Measurements from ENCODE around the gene TACR2.

The TACR2 gene

GRCh38 chr10:69418052-69418752 lies 1.5 kb upstream of the TACR2 start:
- no peak for DNase-seq

GRCh38 chr10:69417542-69417941 lies 824 bp upstream of the TACR2 start:
- DNase-seq: no peak

DNA sequence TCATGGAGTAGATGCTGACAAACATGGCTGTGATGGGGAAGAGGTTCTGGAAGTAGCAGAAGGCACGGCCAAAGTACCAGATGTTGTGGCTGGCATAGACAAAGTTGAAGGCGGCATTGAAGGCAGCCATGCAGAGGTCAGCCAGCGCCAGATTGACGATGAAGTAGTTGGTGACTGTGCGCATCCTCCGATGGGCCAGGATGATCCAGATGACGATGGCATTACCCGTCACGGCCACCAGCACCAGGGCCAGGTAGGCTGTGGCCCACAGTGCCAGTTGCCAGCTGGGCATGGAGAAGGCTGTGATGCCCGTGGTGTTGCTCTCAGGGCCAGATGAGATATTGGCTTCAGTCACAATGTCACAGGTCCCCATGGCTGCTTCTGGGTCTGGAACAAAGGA lies 767 bp downstream of the TACR2 start:
- no peak for DNase-seq

- no peak for DNase-seq
Measured at GRCh38 chr10:69415049-69415448, 1.7 kb downstream of the TACR2 start.

DNA sequence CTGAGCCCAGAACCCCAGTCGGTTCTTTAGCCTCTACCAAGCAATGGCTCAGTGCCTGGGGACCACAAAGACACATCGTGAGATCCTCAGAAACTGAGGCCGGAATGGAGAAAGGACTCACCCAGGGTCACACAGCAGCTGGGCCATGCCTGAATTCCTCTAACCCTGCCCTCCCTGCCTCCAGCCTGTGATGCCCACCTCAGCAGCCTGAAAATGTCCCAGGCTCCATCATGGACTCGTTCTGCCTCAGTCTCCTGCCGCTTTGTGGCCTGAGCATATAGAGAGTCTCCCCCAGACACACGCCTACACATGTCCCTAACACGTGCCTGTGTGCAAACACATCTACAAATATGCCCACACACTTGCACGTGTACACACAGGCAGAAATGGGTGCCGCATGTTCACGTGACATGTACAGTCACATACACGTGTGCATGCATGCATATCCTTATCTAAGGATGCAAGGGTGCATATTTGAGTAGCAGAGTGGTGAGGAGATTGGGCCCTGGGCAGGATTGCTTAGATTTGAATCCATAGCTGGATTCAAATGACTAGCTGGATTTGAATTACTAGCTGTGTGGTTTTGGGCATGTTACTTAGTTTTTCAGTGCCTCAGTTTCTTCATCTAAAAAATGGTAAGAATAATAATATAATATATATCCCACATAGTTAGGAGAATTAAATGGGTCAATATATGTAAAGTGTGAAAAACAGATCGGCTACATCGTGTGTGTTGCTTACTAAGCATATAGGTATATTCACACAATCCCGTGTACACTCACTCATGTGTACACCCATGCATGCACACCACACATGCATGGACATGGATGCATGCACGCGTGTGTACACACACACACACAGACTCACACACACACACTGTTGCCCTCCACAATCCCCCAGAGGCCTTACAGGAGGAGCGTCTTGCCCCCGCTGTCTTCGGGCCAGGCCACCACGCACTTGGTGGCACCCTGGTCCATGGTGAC lies 2.4 kb downstream of the TACR2 start:
- no peak for DNase-seq

- no peak for DNase-seq
Measured at GRCh38 chr10:69413221-69413865, 3.4 kb downstream of the TACR2 start.

DNA sequence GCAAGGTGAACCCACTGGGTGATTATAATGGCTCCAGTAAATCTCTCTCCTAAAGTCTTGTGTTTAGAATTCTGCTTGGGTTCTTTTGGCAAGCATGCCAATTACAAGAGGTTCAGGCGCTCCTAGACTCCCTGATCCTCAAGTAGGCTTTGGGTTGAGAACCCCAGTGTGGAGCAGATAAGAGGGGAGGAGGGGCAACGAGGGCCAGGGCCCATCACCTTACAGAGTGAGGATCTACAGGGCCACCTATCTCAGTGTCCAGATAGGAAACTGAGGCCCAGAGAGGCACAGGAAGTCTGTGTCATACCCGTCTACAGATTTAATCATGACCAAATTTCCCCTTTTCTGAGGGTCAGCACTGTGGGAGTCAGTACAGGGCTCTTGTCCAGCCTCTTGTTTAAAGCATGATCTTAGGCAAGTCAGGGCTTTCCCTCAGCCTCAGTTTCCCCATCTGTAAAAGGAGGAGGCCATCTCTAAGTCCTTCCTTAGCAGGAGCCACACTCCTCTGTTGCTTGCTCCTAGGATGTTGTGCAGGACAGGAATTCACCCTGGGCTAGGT lies 4.4 kb downstream of the TACR2 start:
- DNase-seq: no peak

- DNase-seq: no peak
Measured at GRCh38 chr10:69411476-69411875, 5.2 kb downstream of the TACR2 start.

- no peak for DNase-seq
Measured at GRCh38 chr10:69410487-69410886, 6.2 kb downstream of the TACR2 start.

- DNase-seq: no peak
Measured at GRCh38 chr10:69409968-69410367, 6.8 kb downstream of the TACR2 start.

- DNase-seq: no peak
Measured at GRCh38 chr10:69409176-69409495, 7.6 kb downstream of the TACR2 start.

GRCh38 chr10:69408318-69409175 lies 8.2 kb downstream of the TACR2 start:
- DNase-seq: no peak

- no peak for DNase-seq
Measured at GRCh38 chr10:69407621-69408301, 9.0 kb downstream of the TACR2 start.

GRCh38 chr10:69406816-69407580 lies 9.7 kb downstream of the TACR2 start:
- DNase-seq: no peak

DNA sequence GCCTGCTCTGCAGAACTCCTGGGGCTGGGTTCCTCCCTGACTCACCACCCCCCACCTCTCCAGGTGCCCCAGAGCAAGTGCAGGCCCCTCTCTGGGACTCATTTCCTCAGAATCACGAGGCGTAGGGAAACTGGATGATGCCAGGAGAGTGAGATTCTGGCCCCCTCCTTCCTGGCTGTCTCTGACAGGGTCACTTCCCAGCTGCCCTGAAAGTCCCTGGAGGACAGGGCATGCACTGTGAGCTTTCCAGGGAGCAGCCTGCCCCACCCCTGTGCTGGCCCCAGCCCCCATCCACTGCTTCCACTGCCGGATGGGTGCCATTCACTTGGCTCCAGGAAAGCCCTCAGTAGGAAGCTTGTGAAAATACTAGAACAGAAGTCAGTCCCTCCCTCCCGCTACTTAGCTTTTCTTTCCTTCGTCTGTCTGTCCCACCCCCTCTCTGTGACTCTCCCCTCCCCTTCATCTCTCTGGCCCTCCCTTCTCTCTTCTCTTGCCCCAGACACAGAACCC lies 10.4 kb downstream of the TACR2 start:
- DNase-seq: no peak

DNA sequence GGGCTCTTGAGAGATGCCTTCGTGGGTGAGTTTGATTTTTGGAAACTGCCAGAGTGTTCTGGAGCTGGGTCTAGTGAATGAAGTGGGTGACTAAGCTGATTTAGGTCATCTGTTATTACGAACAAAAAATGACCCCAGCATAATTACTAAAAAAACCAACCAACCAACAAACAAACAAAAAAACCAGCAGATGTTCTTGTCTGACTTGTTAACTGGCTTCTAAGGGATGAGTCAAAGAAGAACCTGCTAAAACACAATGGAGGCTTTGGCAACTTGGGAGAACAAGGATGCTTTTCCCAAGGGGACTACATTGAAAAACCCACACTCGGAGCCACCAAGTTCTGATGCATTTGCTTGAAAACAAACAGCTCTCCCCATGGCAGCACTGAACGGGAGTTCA lies 11.5 kb downstream of the TACR2 start:
- DNase-seq: no peak

- no peak for DNase-seq
Measured at GRCh38 chr10:69404786-69405185, 11.9 kb downstream of the TACR2 start.

GRCh38 chr10:69403519-69403918 lies 13.2 kb downstream of the TACR2 start:
- no peak for DNase-seq

DNA sequence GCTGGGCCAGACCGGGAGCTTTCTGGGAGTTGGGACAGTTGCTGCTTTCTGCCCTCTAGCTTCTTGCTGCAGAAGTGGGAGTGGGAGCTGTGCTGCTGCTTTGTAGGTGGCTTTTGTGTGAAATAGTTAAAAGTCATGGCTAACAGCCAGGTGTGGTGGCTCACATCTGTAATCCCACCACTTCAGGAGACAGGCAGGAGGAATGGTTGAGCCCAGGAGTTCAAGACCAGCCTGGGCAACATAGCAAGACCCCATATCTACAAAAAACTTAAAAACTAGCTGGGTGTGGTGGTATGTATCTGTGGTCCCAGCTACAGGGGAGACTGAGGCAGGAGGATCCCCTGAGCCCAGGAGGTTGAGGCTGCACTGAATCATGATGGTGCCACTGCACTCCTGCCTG lies 13.7 kb downstream of the TACR2 start:
- DNase-seq: no peak

- no peak for DNase-seq
Measured at GRCh38 chr10:69402386-69402785, 14.3 kb downstream of the TACR2 start.

GRCh38 chr10:69401416-69401815 lies 15.3 kb downstream of the TACR2 start:
- DNase-seq: no peak
